Measurements from ENCODE around the gene FGGY.

FGGY gene

DNA sequence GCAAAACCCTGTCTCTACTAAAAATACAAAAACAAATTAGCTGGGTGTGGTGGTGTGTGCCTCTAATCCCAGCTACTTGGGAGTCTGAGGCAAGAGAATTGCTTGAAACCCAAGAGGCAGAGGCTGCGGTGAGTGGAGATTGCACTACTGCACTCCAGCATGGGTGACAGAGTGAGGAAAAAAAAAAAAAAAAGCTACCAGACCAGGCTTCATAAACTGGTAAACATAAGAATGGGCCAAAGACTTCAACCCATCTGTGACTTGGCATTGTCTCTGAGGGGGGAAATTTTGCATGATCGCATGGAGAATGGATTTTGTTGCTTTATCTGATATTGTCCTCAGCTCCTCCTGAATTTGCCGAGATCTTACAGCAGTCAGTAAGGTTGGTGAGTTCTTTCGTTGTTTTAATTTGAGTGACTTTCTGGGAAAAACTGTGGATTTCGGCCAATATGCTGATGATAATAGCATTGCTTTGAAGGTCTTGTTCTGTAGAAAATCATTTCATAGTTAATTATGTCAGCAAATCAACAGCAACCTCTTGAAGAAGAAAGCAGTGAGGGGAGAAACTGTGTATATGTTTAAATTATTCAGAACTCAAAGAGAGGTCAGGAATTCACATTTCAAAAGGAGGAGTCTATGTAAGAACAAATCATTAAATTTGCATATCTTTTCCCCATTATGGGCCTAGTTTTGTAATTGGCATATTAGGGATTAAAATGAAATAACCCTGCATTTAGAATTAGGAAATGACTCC is 13.1 kb downstream of the FGGY start:
- no peak for DNase-seq (ENCODE audit: low read depth, low spot score)
- POLR2A ChIA-PET: no interaction called here
- H3K4me3 ChIP-seq (ENCODE audit: low read depth, low read length): no peak overlapping the region
- TF ChIP-seq, protein P1, sequence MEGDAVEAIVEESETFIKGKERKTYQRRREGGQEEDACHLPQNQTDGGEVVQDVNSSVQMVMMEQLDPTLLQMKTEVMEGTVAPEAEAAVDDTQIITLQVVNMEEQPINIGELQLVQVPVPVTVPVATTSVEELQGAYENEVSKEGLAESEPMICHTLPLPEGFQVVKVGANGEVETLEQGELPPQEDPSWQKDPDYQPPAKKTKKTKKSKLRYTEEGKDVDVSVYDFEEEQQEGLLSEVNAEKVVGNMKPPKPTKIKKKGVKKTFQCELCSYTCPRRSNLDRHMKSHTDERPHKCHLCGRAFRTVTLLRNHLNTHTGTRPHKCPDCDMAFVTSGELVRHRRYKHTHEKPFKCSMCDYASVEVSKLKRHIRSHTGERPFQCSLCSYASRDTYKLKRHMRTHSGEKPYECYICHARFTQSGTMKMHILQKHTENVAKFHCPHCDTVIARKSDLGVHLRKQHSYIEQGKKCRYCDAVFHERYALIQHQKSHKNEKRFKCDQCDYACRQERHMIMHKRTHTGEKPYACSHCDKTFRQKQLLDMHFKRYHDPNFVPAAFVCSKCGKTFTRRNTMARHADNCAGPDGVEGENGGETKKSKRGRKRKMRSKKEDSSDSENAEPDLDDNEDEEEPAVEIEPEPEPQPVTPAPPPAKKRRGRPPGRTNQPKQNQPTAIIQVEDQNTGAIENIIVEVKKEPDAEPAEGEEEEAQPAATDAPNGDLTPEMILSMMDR (IDR thresholded peaks at IDR 0.05; ENCODE audit: insufficient read depth, low read length, missing control alignments): no peak
- CTCF ChIA-PET: no interaction called here

DNA sequence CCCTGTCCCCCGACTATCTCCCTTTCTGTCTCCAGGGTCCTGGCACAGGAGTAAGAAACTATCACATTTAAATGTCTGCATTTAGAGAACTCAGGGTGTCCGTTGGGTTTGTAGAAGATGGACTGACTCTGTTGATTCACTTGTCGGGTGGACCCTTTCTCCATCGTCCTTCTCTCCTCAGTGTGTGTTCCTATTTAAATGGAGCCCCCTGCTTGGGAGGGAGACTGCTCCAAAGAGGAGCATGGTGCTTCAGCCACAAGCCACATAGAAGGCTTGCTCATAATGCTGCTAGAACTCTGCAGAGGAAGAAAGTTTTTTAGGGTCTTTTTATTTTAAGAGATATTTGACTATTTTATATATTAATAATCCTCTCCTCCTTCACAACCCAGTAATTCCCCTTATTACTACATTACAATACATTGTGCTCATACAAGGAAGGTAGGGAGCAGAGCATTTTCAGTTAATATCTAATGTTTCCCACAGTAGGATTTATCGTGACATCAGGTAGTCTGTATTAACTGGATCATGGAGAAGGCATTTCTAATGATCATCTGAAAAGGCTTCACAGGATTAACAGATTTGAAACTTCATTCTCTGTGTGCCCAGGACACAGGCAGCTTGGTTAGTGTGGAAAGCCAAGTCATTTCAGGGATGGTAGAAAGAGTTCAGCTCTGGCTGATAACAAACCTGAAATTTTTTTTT is 13.8 kb downstream of the FGGY start:
- no peak overlapping the region for H3K4me3 ChIP-seq (ENCODE audit: low read depth, low read length)
- TF ChIP-seq, protein P1 (IDR thresholded peaks at IDR 0.05; ENCODE audit: insufficient read depth, low read length, missing control alignments): no peak
- POLR2A ChIA-PET: no interaction called here
- no peak for DNase-seq (ENCODE audit: low read depth, low spot score)
- CTCF ChIA-PET: no interaction called here

DNA sequence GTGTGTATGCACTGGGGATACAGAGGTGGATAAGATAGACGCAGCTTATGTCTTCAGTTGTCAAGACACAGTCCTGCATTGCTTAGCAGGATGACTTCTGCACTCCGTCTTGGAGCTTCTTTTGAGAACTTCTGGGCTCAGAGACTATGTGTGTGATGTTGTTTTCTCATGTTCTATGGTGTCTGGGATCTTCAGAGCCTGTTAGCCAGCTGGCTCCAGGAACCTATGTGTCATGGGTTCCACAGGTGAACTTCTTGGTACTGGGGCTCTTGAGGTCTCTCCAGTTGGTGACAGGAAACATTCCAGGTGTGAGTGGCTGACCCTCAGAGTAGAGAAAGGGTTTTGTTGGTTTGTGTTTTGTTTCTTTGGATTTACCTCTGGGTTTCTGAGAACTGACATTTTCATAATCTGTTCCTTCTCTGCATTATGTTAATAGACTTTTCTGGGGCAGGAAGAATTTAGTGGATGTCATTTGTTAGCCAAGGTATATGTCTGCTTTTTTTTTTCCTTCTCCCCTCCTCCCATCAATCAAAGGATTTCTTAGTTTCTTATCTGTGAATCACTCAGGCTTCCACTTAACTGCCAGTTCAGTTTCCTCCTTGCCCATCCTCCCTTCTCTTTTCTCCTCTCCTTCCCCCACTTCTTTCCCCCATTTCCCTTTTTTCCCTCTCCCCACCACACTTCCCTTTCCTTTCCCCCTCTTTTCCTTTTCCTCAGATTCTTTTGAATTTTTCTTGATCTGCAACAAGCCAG is 18.1 kb downstream of the FGGY start:
- CTCF ChIA-PET: no interaction called here
- no peak for DNase-seq (ENCODE audit: low read depth, low spot score)
- POLR2A ChIA-PET: no interaction called here

DNA sequence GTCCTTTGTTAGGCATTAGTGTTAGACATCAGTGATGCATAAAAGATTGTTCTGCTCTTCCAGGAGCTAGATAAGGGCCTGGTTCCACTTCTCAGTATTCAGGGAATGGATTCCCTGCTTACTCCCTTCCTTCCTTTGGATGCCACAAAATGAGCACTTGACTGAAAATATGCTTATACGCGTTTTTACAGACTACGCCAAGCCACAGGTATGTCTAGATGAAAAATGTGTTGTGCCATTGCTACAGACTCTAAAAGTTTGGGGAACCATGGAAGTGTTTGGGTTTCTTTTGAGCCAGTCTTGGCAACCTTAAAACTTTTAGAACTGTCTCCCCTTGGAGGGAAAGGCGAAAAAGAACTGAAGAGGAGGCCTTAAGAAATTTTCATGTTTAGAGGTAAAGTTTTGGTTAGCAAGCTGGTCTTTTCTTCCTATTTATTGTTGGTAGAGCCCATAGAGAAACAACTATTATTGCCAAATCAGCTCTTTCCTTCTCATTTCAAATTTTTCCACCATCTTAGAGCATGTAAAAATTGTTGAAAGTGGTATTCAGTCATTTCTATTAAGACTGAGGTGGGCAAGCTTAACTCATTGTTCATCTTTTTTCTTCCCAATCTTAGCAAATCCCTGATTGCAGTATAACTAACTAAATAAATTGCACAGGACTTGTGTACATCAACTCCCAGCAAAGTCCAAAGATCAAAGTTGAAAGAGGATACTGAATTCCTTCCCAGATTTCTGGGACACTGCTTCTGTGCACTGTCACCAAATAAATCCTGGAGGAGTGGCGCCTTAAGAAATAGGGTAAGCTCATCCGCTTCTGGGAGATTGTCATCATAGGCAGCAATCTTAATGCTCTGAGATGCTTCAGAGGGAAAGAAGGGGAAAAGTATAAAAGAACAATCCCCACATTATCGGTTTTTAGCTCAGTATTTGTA is 18.9 kb downstream of the FGGY start:
- ChIA-PET CTCF (interaction anchor here (1.4 to 1.8 kb wide), 2 partner anchors 7 to 383 kb away, joined by 4 to 5 read pairs; no protein-coding TSS in a partner anchor), POLR2A (no interaction called here)
- DNase-seq (ENCODE audit: low read depth, low spot score): no peak
- H3K4me3 ChIP-seq (ENCODE audit: low read depth, low read length): no peak overlapping the region
- TF ChIP-seq, protein P1 (IDR thresholded peaks at IDR 0.05; ENCODE audit: insufficient read depth, low read length, missing control alignments): no peak

More for the DNA sequence above, 18.1 kb downstream of the FGGY start:
- H3K4me3 ChIP-seq (ENCODE audit: low read depth, low read length): no peak overlapping the region
- TF ChIP-seq, protein P1 (IDR thresholded peaks at IDR 0.05; ENCODE audit: insufficient read depth, low read length, missing control alignments): no peak

DNA sequence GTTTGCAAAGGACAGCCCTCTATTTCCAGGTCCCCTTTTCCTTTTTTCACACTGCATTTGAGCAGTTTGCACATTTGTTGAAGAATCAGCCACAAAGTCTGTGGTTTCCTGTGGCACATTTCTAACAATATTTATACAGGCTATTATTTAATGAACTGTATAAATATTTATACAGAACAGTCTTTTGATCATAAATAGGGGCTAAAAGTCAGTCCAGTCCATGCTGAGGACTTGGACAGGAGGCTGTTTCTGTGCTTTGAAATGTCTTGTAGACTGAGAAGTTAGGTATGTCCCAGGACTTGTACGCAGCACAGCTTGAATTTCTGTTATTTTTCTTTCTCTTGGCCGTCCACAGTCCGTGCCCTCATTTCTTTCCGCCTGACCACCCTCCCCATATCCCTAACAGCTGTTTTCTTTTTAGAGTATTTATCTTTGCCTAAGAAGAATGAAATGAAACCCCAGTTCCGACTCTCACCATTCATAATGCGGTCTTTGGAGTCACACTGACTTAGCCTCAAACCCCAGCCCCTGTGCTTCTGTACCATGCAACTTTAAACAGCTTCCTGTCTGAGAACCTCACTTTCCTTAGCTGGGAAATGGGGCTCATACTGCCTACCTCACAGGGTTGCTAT is 19.7 kb downstream of the FGGY start:
- TF ChIP-seq, protein P1 (IDR thresholded peaks at IDR 0.05; ENCODE audit: insufficient read depth, low read length, missing control alignments): no peak
- ChIA-PET POLR2A (no interaction called here), CTCF (interaction anchor here (1.4 to 1.8 kb wide), 2 partner anchors 8 to 382 kb away, joined by 4 to 5 read pairs; no protein-coding TSS in a partner anchor)

More for the DNA sequence above, 19.7 kb downstream of the FGGY start:
- H3K4me3 ChIP-seq (ENCODE audit: low read depth, low read length): peak overlapping the region; percentile 15
- DNase-seq (ENCODE audit: low read depth, low spot score): no peak

All from AG04449 (cell line).